Bronchial epithelial cell (primary cell): ENCODE results near the gene KDF1. TPM values are rescaled to one million over a fixed set of nuclear protein-coding genes. Genes with fewer than 3 reads are reported as not detected.

Experiments
- DNase-seq: peaks from one replicate; pipeline ENCODE4 v3.0.0-alpha.2; 2010; ENCODE audit warnings: low read depth
- FAIRE-seq: peaks from 2 replicates; lab custom pipeline; 2011; peaks lifted over from hg19 to GRCh38; lab: Jason Lieb, UNC
- H3K27me3 ChIP-seq: 2 replicates; pipeline ENCODE4 v1.5.1; 2011; ENCODE audit warnings: low read length; ENCODE audit not compliant: control insufficient read depth, insufficient read depth
- H3K36me3 ChIP-seq: 2 replicates; pipeline ENCODE4 v1.5.1; 2011; ENCODE audit warnings: low read length; ENCODE audit not compliant: control insufficient read depth, insufficient read depth
- H3K4me3 ChIP-seq: 2 replicates; pipeline ENCODE4 v1.5.1; 2011; ENCODE audit warnings: mild to moderate bottlenecking, low read depth, low read length, control low read depth
- CTCF ChIP-seq: IDR thresholded peaks from 2 replicates; pipeline ENCODE4 v1.5.1; 2011; ENCODE audit warnings: mild to moderate bottlenecking, moderate library complexity, low read length, control low read depth, inconsistent platforms; ENCODE audit not compliant: insufficient read depth, severe bottlenecking
- total RNA-seq: library from RNA; depleted of rRNA; stranded (reverse); fragments of >200 nt; gene quantifications from 2 replicates; pipeline ENCODE4 v1.2.1, GENCODE V29; 2014

The KDF1 gene
- total RNA-seq, 1 donor from 2014 or later, result 13.2 TPM

GRCh38 chr1:27000090-27000816, 40.0 kb upstream of the KDF1 start:
- Histone ChIP-seq H3K36me3 (peaks cover 4% of the 10 kb centered on the region), H3K4me3 (no peak overlapping the region), H3K27me3 (no peaks in the 10 kb centered on the region)
- DNase-seq, result no peak
- TF ChIP-seq CTCF, result no peak
- FAIRE-seq, result no peak

- H3K4me3 ChIP-seq, result no peak overlapping the region
- peak; percentile 95 for DNase-seq
Measured at GRCh38 chr1:26999440-26999987, 39.2 kb upstream of the KDF1 start.

GRCh38 chr1:26998429-26999300, 38.4 kb upstream of the KDF1 start:
- no peaks in the 10 kb centered on the region for H3K36me3 ChIP-seq
- H3K27me3 ChIP-seq, result no peaks in the 10 kb centered on the region
- TF ChIP-seq CTCF, result no peak
- no peak for FAIRE-seq
- peak; percentile 86 for DNase-seq
- no peak overlapping the region for H3K4me3 ChIP-seq

More at GRCh38 chr1:26999440-26999987, 39.2 kb upstream of the KDF1 start:
- Histone ChIP-seq H3K27me3 (no peaks in the 10 kb centered on the region), H3K36me3 (no peaks in the 10 kb centered on the region)
- TF ChIP-seq CTCF, result no peak
- FAIRE-seq, result peak; percentile 80

- Histone ChIP-seq H3K27me3 (no peaks in the 10 kb centered on the region), H3K36me3 (no peaks in the 10 kb centered on the region), H3K4me3 (no peak overlapping the region)
- FAIRE-seq (no peak), DNase-seq (no peak)
- no peak for TF ChIP-seq CTCF
Measured at GRCh38 chr1:26996665-26997064, 36.4 kb upstream of the KDF1 start.

GRCh38 chr1:26996024-26996423, 35.8 kb upstream of the KDF1 start:
- peak; percentile 55 for FAIRE-seq
- peak; percentile 67 for DNase-seq
- Histone ChIP-seq H3K36me3 (no peaks in the 10 kb centered on the region), H3K27me3 (no peaks in the 10 kb centered on the region), H3K4me3 (no peak overlapping the region)
- no peak for TF ChIP-seq CTCF
